ENCODE data around the gene PTGDS.
A peak's percentile ranks its signal among the peaks of the same experiment; 100 is the strongest.

The PTGDS gene

DNA sequence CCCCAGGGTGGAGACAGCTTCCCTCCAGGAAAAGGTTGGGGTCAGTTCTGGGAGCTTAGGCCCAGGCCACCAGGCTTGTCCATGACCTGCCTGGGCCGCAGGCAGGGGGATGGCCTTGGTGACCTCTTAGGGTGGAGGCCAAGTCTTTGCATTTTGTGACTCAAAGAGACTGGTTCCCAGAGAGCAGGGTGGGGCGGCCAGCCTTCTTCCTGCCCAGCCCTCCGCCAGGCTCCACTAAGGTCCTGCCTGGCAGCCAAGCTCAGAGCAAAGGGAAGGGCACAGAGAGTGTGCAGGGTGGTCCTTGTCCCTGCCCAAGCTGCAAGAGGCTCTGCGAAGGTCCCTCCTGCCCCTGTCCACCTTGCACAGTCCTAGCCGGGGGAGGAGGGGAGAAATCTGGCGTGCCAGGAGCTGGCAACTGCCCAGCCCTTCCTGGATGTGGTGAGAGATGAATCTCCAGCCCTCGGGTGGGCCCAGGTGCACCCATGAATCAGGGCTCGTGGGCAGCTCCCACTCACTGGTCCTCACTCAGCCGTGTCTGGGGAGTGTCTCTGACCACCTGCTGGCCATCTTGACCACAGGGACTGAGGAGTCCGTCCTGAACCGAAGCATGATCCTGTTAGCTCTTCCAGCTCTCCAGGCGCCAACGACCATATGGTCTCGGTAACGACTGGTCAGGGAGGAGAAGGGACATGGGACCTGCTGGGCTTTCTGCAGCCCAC, 2.3 kb upstream of the PTGDS start:
- Histone ChIP-seq H3K27me3 (replicated peaks; ENCODE audit: control insufficient read depth, insufficient read depth, low read length) (peaks cover 2% of the 10 kb centered on the region; the same call in 1 of the 2 replicates), H3K36me3 (ENCODE audit: control insufficient read depth, insufficient read depth, low read length) (no peaks in the 10 kb centered on the region), H3K4me3 (replicated peaks; ENCODE audit: low read depth, low read length) (no peak overlapping the region)
- TF ChIP-seq, protein P1, sequence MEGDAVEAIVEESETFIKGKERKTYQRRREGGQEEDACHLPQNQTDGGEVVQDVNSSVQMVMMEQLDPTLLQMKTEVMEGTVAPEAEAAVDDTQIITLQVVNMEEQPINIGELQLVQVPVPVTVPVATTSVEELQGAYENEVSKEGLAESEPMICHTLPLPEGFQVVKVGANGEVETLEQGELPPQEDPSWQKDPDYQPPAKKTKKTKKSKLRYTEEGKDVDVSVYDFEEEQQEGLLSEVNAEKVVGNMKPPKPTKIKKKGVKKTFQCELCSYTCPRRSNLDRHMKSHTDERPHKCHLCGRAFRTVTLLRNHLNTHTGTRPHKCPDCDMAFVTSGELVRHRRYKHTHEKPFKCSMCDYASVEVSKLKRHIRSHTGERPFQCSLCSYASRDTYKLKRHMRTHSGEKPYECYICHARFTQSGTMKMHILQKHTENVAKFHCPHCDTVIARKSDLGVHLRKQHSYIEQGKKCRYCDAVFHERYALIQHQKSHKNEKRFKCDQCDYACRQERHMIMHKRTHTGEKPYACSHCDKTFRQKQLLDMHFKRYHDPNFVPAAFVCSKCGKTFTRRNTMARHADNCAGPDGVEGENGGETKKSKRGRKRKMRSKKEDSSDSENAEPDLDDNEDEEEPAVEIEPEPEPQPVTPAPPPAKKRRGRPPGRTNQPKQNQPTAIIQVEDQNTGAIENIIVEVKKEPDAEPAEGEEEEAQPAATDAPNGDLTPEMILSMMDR (IDR thresholded peaks at IDR 0.05; ENCODE audit: insufficient read depth, low read length, poor library complexity, severe bottlenecking), result no peak
- no peak for DNase-seq (ENCODE audit: extremely low read depth, insufficient read length)

DNA sequence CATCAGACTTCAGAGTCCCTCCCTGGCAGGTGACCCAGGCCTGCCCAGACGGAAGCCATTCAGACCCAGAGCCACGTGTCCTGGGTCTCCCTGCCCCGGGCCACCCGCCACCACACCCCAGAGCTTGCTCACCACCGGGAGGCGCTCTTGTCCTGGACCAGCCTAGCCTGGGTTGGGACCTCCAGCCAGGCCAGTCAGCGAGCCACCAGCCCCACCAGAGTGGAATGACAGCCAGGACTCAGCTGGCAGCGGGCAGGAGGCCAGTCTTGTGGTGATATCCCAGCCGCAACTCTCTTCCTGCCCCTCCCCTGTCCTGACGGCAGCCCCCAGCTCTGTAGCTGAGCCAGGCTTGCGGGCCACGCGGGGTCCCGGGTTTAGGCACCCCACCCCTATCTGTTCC, 1.7 kb upstream of the PTGDS start:
- TF ChIP-seq, protein P1 (IDR thresholded peaks at IDR 0.05; ENCODE audit: insufficient read depth, low read length, poor library complexity, severe bottlenecking), result peak; percentile 23
- Histone ChIP-seq H3K27me3 (replicated peaks; ENCODE audit: control insufficient read depth, insufficient read depth, low read length) (peaks cover 2% of the 10 kb centered on the region; the same call in 1 of the 2 replicates), H3K4me3 (replicated peaks; ENCODE audit: low read depth, low read length) (no peak overlapping the region), H3K36me3 (ENCODE audit: control insufficient read depth, insufficient read depth, low read length) (no peaks in the 10 kb centered on the region)
- DNase-seq (ENCODE audit: extremely low read depth, insufficient read length), result no peak

DNA sequence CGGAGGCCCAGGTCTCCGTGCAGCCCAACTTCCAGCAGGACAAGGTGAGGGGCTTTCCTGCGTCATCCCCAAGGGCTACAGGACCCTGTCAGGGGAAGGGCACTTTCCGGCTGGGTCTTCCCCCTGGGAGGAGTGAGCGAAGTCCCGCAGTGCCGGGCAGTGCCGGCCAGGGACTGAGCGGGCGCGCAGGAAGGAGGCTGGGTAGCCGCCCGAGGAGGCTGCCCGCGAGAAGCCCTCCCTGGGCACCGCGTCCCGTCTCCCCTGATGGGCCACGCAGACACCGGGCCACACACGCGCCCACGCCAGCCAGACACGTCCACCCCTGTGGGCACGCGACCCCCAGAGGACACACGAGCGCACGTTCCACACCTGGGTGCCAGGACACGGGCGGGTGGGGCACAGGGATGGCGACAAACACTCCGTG, 357 bp downstream of the PTGDS start:
- DNase-seq (ENCODE audit: extremely low read depth, insufficient read length), result no peak
- Histone ChIP-seq H3K36me3 (ENCODE audit: control insufficient read depth, insufficient read depth, low read length) (no peaks in the 10 kb centered on the region), H3K4me3 (replicated peaks; ENCODE audit: low read depth, low read length) (no peak overlapping the region), H3K27me3 (replicated peaks; ENCODE audit: control insufficient read depth, insufficient read depth, low read length) (peaks cover 2% of the 10 kb centered on the region; the same call in 1 of the 2 replicates)
- TF ChIP-seq, protein P1 (IDR thresholded peaks at IDR 0.05; ENCODE audit: insufficient read depth, low read length, poor library complexity, severe bottlenecking), result no peak

- Histone ChIP-seq H3K4me3 (replicated peaks; ENCODE audit: low read depth, low read length) (no peak overlapping the region), H3K27me3 (replicated peaks; ENCODE audit: control insufficient read depth, insufficient read depth, low read length) (peaks cover 2% of the 10 kb centered on the region; the same call in 1 of the 2 replicates), H3K36me3 (ENCODE audit: control insufficient read depth, insufficient read depth, low read length) (no peaks in the 10 kb centered on the region)
- DNase-seq (ENCODE audit: extremely low read depth, insufficient read length), result no peak
- TF ChIP-seq, protein P1 (IDR thresholded peaks at IDR 0.05; ENCODE audit: insufficient read depth, low read length, poor library complexity, severe bottlenecking), result no peak
Observed at GRCh38 chr9:136978073-136978864, 965 bp downstream of the PTGDS start.

DNA sequence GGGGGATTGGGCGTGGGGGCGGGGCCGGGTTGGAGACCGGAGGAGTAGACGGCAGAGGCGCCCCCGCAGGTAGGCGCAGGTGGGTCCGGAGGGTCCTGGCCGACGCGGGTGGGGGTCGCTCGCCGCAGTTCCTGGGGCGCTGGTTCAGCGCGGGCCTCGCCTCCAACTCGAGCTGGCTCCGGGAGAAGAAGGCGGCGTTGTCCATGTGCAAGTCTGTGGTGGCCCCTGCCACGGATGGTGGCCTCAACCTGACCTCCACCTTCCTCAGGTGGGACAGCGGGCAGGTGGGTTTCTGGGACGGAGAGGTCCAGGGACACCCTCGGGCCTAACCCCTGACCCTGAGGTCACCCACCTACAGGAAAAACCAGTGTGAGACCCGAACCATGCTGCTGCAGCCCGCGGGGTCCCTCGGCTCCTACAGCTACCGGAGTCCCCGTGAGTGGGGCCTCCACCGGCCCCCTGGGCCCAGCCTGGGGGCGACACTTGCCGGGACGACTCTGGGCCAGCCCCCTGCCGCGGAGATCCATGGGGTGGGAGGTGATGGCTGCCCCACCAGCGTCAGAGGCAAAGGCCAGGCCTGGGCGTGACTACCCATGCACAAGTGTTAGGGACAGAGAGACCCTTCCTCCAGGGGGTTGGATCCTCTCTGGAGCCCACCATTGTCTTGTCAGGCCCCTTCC, 1.7 kb downstream of the PTGDS start:
- no peak for DNase-seq (ENCODE audit: extremely low read depth, insufficient read length)
- TF ChIP-seq, protein P1 (IDR thresholded peaks at IDR 0.05; ENCODE audit: insufficient read depth, low read length, poor library complexity, severe bottlenecking), result no peak
- no peak overlapping the region for H3K4me3 ChIP-seq (replicated peaks; ENCODE audit: low read depth, low read length)
- no peaks in the 10 kb centered on the region for H3K36me3 ChIP-seq (ENCODE audit: control insufficient read depth, insufficient read depth, low read length)
- H3K27me3 ChIP-seq (replicated peaks; ENCODE audit: control insufficient read depth, insufficient read depth, low read length), result peaks cover 2% of the 10 kb centered on the region; the same call in 1 of the 2 replicates

All from GM06990 (cell line).